GM03348 (cell line): ENCODE results near the gene VWA3B.
A peak's percentile ranks its signal among the peaks of the same experiment; 100 is the strongest.
"Not testable (repeated sequence)": the region's sequence is repeated elsewhere in the genome, so short reads cannot be mapped to it uniquely, and the experiment has no call there.

Source experiments
- DNase-seq: peaks from one replicate; pipeline ENCODE4 v3.0.0; 2012; ENCODE audit warnings: low spot score

VWA3B gene

DNA sequence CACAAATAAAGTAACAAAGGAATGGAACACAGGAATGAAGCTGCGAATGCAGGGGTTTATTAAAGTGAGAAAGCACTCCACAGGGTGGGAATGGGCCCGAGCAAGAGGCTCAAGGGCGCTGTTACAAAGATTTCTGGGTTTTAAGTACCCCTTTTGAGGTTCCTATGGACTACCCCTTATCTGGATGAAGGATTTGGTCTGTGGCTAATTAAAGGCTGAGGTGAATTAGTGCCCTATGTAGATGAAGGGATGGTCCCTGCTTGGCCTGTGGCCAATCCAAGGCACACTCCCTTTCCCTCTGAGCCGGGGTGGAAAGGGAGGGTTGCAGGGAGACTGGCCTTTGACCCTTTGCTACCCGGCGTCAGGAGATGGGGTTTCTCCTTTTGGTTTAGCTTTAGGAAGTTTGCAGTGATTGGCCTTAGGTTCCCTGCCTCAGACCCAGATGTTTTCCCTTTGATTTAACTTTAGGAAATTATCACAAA, 211.8 kb downstream of the VWA3B start:
- no peak for DNase-seq

DNA sequence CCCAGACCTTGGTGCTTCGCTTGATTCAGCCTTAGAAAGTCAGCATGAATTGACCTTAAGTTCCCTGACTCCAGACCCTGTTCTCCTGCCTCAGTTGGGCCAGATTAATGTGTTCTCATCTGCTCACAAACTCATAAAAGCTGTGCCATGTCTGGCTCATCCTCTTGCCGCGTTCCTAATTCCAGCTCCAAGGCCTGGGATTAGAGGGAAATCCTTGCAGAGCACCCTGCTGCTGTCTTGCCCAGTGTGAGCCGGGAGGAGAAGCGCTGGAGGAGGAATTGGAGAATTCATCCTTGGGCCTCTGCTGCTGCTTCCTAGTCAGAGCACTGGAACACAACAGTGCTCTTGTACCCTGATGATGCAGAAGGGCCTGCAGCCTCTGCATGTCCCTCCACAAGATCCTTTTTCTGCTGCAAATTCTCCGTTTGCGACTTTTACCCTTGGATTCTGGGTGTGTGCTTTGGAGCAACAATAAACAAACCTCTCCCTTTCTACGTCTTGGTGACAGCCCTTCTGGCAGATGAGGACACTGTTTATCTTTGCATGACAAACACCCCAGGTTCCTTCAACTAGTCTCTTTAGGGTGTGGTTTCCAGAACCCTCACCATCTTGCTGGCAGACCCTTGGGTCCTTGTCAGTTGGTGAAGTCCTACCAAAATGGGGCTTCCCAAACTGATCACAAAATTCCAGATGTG, 212.4 kb downstream of the VWA3B start:
- no peak for DNase-seq

DNA sequence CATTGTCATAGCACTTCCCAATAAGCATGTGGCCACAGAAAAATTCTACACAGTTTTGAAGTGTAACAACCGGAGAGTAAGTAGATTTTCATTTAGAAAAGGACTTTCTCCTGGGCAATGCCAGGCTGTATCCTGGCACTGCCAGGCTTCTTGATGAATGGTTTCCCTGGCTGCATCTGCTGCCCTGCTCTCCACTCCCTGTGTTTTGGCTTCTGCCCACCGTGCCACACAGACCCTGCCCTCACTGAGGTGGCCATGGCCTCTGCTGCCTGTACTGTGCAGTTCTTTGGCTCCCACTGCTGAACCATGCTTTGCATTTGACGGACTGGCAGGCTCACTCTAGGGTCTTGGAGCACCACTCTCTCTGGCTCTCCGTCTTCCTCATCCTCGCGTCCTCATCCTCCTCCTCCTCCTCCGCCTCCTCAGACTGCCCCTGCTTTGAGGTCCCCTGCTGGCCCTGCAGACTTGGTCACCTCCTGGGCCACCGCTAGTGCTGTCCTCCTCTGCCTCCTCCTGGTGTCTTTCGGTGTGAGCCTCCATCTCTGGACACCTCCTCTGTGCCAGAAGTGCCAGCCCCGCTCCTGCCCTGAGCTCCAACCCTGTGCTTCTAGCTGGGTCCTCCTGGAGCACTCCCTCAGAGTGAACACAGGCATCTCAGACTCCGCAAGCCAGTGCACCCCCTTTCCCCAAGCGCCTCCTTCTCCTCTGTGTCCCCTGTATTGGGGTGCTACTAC, 213.3 kb downstream of the VWA3B start:
- DNase-seq, result no peak

DNA sequence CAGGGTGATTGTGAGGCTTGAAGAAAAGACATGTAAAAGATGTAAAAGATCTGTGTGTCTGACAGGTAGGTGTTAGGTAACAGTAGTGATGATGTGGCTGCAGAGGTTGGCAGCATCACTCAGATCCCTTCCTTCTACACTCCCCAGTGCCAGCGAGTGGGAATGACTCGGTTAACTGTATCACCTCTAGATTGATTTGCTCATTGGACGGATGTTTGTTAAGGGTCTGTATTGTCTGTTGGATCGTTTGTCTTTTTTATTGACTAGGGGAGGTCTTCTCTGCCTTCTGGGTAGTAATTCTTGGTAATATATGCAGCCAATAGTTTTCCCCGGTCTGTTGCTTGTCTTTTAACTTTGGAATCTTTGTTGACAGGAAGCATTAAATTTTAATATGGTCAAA, 214.5 kb downstream of the VWA3B start:
- no peak for DNase-seq

DNA sequence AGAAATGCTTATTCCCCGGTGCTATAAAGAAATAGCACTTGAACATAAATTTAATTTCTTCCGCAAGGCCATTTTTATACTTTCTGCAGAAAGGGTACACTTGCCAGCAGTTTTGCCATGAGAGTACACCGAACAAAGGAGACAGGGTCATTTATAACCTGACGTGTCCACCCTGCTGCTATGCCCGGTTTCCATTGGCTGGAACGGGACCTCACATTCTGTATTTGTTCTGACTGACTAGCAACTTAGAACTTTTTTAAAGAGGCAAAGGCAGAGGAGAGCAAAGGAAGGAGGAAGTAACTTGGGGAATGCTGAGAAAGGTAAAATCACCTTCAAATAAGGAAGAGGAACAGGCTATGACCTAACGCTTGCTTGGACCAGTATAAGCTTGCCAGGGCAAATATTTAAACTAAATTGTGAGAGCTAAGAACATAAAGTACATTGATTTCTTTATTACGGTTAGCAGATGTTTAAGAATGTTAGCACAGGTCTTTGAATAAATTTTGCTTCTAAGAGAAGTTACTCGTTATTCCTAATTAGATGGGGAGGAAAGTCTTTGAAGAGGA, 220.2 kb downstream of the VWA3B start:
- DNase-seq, result not testable (repeated sequence)

DNA sequence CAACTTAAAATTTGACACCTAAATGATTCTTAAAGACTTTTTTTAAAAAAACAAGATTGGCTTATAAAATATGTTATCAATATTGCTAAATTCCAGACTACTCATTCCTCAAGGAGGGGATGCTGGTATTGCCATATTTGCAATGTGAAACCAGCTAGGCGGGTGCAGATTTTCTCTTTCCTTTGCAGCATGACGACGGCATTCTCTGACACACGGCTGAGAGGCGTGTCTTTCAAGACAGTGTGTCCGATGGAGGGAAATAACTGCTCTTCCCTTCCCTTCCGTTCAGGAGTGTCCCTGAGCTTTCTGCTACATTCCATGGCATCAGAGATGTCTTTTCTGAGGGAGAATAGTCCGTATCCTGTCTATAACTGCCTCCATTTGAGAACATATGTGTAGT, 221.1 kb downstream of the VWA3B start:
- peak; percentile 21 for DNase-seq

DNA sequence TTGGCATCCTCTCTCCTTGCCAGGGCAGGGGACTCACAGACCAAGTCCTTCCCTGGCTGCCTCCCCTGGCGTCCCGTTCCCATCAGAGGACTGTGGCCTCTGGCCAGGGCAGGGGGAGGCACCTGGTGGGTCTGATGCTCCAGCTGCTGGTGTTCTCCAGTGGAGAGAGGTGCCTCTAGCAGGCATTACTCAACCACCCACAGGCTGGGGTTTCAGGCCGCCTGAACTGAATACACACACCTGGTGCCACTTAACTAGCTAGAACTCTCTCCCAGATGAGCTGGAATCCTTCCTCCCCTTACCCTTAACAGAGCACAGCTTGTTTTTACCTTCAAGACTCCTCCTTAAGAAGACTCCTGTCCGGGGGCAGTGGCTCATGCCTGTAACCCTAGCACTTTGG, 221.6 kb downstream of the VWA3B start:
- no peak for DNase-seq

DNA sequence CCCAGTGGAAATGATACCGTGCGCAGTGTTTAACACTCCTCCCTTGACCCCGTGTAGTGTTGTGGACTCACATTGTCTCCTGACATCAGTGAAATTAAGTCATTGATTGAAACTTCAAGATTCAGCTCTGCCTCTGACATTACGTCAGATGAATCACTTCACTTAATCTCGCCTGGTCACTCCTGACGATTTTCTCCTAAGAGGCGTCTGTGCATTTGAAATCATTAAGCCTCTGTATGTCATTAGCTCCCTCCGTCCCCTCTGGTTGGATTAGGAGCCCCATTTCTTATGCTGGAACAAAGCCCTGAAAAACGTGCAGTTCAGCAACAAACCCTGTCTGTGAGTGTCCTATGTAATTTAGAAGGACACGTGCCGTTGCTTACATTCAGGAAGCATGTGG, 222.6 kb downstream of the VWA3B start:
- no peak for DNase-seq

DNA sequence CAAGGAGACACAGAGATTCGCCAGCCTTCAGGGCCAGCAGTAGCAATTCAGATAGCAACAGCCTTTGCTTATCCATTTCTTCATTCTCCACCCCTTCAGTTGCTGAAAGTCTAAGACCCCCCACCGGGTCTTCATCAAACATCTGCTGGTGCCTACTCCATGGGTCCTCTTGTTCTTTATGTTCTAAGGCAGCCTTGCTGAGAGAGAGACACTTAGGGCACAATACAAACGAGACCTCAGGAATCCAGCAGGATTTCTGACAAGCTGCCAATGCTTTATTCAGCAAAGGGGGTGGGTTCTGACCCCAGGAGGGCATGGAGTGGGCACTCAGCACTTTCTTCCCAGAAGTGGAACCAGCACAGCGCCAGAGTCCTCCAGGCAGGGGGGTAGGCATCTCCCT, 223.0 kb downstream of the VWA3B start:
- DNase-seq, result no peak

DNA sequence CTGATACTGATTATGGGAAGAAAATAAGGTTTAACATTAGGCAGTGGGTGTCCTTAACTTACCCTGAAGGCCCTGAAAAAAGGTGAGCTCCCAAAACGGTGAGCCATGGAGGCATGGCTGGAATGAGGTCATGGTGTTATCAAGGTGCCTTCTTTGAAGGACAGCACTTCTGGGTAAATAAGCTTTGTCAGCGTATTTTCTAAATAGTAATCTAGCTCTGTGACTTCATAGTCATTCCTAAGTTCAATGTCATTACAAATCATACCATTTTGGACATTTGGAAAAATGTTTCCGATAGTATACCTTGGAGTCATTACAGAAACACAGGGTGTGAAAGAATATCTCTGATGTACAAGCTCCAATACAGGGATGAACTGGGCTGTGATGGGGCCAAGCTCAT, 224.1 kb downstream of the VWA3B start:
- DNase-seq, result no peak

DNA sequence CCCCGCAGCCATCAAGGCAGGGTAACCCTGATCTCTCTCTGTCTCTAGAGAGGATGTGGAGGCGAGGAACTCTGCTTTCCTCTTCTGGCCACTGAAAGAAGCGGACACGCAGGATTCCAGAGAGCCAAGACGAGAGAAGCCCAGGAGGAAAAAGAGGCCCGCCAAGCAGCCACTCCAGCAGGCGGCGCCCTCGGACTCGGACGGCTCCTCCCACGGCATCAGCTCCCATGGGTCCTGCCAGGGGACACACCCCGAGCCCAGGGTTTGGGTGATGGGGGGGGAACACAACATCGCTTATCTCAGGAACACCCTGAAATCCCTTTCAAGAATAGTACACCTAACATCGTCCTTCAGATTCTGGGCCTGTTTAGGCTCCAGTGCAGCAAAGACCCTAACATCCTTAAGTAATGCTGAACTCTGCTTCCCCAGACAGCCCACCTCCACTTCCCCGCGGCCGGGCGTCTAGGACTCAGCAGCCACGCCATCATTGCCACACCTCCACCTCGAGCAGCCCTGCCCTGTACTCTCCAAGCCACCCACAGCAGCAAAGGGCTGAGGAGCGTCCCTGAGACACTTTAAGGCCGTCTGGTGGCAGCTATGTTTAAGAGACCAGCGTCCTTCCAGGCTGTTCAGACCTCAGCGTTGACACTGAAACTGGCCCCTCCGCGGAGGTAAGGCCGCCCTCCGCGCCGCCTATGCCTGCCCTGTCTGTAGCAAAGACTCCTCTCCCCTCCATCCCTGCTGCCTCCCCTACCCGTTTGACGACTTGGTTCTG, 225.0 kb downstream of the VWA3B start:
- DNase-seq, result no peak

DNA sequence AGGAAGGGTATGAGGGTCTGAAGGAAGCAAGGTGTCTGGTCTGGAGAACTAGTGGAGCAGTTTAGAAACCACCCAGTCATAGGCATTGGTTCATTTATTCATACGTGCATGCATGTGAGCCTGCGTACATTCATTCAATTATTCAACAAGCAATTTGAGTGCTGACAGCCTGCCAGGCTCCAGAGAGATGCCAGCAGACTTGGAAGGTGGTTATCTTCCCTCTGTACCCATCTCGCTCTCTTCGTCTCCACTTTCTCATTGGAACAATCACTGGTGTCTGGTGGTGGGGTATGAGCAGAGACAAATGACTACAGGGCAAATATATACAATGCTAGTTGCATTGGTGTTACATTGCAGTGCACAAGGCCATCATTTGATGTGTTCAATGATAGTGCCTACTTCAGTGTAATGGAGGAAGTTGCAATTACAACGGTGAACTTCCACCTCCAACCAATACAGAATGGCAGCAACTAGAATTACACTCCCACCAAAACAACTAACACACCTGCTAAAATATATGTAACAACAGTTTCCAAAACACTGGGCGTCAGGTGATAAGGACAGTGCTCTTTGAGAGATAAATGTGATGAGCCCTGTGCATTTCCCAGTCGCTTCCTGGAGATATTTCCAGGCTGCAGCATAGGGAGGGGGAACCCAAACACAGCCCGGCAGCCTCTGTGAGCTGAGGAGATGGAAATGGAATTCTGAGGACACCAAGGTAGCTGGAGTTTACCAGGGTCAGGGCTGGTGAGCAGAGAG, 226.7 kb downstream of the VWA3B start:
- no peak for DNase-seq

DNA sequence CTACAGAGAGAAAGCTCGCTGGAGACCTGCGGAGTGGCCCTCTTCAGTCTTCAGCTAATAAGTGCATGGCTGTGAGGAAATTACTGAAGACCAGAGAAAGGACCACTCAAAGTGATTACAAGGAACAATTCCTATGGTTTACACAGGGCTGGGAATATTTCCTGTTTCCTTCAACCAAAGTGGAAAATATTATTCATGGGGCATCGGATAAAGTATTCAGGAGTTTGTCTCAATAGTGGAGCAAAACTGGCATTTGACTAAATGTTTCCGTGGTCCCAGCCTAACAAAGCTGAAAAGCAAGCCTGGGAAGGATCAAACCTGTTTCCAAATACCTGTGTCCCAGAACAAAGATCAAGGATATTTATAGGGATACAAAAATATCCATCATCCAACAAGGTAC, 227.3 kb downstream of the VWA3B start:
- no peak for DNase-seq

DNA sequence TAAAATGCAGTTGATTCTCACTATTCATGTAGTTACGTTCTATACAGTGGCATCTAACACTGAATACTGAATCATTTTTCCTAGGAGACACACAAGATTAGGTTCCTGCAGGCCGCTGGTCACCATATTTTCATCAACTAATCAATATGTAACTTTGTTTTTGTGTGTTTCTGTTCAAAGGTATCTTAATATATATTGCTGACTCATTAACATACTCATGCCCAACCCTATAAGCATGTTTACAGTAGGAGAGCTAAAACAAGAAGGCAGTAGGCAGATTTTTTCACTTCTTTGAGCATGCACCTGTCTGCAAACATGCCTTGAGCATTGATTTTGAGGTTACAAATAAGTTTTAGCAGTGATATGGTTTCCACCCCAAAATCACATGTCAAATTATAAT, 229.0 kb downstream of the VWA3B start:
- no peak for DNase-seq

DNA sequence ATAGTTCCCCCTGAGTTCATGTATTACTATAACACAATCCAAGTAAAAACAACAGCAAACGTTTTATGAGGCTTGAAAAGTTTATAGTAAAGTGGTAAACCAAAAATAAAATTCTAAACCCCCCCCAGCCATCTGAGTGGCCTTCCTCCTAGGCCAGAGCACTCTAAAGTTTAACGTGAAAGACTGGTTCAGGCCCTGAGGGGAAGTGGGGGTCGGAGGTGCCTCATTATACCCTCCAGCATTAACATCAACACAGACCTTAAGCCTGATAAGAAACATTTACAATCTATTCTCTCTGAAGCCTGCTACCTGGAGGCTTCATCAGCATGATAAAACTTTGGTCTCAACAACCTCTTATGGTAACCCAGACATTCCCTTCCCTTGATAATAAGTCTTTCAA, 230.2 kb downstream of the VWA3B start:
- DNase-seq, result no peak

DNA sequence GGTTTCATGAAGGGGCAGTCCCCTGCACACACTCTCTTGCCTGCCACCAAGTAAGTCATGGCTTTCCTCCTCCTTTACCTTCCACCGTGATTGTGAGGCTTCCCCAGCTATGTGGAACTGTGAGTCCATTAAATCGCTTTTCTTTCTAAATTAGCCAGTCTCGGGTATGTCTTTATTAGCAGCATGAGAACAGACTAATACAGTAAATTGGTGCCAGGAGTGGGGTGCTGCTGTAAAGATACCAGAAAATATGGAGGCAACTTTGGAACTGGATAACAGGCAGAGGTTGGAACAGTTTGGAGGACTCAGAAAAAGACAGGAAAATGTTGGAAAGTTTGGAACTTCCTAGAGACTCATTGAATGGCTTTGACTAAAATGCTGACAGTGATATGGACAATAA, 233.2 kb downstream of the VWA3B start:
- DNase-seq, result not testable (repeated sequence)

DNA sequence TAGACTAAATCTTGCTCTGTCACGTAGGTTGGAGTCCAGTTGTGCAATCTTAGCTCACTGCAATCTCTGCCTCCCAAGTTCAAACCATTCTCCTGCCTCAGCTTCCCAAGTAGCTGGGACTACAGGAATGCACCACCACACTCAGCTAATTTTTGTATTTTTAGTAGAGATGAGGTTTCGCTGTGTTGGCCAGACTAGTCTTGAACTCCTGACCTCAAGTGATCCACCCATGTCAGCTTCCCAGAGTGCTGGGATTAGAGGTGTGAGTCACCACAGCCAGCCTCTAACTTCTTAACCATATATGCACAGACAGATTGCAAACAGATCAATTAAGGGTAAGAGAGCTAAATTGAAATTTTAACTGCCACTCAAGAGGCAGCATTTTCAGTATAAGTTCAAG, 237.2 kb downstream of the VWA3B start:
- no peak for DNase-seq

DNA sequence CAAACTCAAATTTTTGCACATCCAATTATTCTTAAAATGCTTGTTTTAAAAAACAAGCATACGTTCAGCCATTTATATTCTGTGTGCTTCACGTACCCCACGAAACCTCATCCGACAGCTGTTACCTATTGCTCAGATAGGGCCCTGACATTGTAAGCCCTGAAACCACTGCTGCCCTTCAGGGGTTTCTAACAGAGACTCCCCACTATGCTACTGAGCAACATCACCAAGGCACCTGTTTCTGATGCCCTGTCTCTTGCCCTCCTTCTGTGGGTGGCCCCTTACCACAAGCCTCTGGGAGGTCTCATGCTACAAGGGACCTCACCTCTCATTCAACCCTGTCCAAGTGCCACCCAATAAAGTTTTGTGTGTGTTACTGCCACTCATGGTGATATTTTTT, 240.8 kb downstream of the VWA3B start:
- no peak for DNase-seq

DNA sequence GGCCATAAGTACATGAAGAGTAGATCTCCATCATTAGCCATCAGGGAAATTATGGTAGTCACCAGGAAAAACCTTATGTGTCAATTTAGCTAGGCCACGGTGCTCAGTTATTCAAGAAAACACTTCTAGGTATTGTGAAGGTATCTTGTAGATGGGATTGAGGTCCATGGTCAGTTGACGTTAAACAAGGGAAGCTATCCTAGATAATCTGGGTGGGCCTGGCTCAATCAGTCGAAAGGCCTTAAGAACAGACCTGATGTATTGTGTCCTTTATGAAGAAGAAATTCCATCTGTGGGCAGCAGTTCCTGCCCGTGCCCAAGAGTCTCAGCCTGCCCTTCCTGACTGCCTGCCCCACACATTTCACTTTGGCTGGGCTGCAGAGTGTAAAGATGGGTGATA, 242.6 kb downstream of the VWA3B start:
- DNase-seq, result no peak

DNA sequence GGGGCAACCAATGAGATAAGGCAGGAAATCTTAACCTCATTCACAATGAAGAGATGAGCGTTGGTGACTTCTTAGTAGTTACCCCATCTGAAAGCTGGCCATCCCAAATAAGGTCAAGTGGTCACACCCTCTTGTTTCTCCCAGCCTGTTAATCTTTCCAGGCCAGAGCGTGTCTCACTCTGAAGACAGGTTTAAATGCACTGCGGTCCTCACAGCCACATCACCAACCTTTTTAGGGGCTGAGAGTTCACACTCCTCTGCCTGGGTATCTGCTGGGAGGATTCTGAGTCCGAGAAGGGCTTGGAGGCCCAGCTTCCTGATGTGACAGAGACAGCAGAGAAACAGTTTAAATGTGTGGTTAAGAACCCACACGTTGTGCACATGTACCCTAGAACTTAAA, 246.0 kb downstream of the VWA3B start:
- DNase-seq, result no peak

DNA sequence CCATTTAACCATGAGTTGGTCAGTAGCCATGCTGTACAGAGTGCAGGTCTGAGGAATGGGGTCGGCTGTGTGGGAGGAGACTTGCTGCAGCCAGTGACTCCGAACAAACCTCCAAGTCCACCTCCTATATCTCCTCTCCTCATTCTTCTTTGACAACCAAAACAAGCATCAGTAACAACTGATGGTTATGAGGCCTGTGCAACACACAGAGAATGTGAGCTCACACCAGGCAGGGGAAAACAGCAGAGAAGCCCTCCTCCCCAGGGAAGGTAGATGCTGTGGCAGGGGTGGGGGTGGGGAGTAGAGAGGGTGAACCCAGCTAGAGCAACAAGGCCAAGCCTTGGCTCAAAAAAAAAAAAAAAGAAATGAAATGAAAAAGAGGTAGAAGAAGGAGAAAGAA, 247.0 kb downstream of the VWA3B start:
- DNase-seq, result no peak
